Small intestine (tissue), 7 donors: ENCODE results near the gene POLDIP3. TPM values are rescaled to one million over a fixed set of nuclear protein-coding genes. Genes with fewer than 3 reads are reported as not detected.
"Not testable (repeated sequence)": the region's sequence is repeated elsewhere in the genome, so short reads cannot be mapped to it uniquely, and the experiment has no call there.

Experiments
- DNase-seq, 2 donors: peaks; one replicate each; pipeline versions ENCODE4 v3.0.0 to v3.0.0-alpha.2; 2013
- FAIRE-seq: peaks from 2 replicates; lab custom pipeline; 2012; peaks lifted over from hg19 to GRCh38; lab: Jason Lieb, UNC
- H3K27ac ChIP-seq, 3 donors: one replicate each; pipeline ENCODE4 v1.5.1; 2013; ENCODE audit warnings: low read length in 2 of 3, mild to moderate bottlenecking in 2 of 3, control low read depth in 1 of 3, inconsistent platforms in 1 of 3, low read depth in 1 of 3, moderate library complexity in 1 of 3
- H3K27me3 ChIP-seq, 3 donors: one replicate each; pipeline ENCODE4 v1.6.1; 2013; ENCODE audit warnings: low read length in 3 of 3, inconsistent platforms in 1 of 3; ENCODE audit not compliant: control insufficient read depth in 3 of 3, insufficient read depth in 3 of 3
- H3K36me3 ChIP-seq, 3 donors: one replicate each; pipeline ENCODE4 v1.6.1; 2013; ENCODE audit warnings: low read length in 3 of 3, inconsistent platforms in 1 of 3, low read depth in 1 of 3, mild to moderate bottlenecking in 1 of 3, moderate library complexity in 1 of 3; ENCODE audit not compliant: control insufficient read depth in 3 of 3, insufficient read depth in 2 of 3
- H3K4me1 ChIP-seq, 3 donors: one replicate each; pipeline ENCODE4 v1.6.1; 2013; ENCODE audit warnings: low read length in 2 of 3, inconsistent platforms in 1 of 3, low read depth in 1 of 3, mild to moderate bottlenecking in 1 of 3, moderate library complexity in 1 of 3; ENCODE audit not compliant: control insufficient read depth in 3 of 3, insufficient read depth in 2 of 3
- H3K4me3 ChIP-seq, 3 donors: one replicate each; pipeline ENCODE4 v1.5.1; 2013; ENCODE audit warnings: low read length in 3 of 3, control low read depth in 1 of 3, inconsistent platforms in 1 of 3, low read depth in 1 of 3, mild to moderate bottlenecking in 1 of 3, moderate library complexity in 1 of 3
- H3K9me3 ChIP-seq, 2 donors: one replicate each; pipeline ENCODE4 v1.6.1; 2013; ENCODE audit warnings: low read depth in 1 of 2, low read length in 1 of 2; ENCODE audit not compliant: control insufficient read depth in 2 of 2, insufficient read depth in 1 of 2
- WGBS, 3 donors: extraction: QIAGEN DNeasy Blood & Tissue Kit; methylation state at CpG; one replicate each; pipeline ENCODE4 v1.1.7; 2013; 5-methylcytosine and 5-hydroxymethylcytosine counted together
- polyA plus RNA-seq, 4 donors: library from polyadenylated mRNA; stranded (reverse) in 3 of 4; unstranded in 1 of 4; fragments of 200-250 nt in 3 of 4; fragments of 120-200 nt in 1 of 4; gene quantifications; one replicate each; pipeline versions ENCODE4 v1.2.1 to v1.2.3, GENCODE V29; 2013
- donor health status: healthy with polysubstance abuse.
- donor health status: control.
- donor health status: control.
- donor health status: Bipolar disorder and iron deficiency.
- donor health status: healthy.

POLDIP3 gene
- polyA plus RNA-seq, 4 donors, result 23.5 to 58.6 (median 32.4) TPM

- no peak for FAIRE-seq
- DNase-seq, result no peak
- Histone ChIP-seq H3K27ac (no peak overlapping the region), H3K36me3 (peaks cover 0 to 54% (median 6%) of the 10 kb centered on the region in 3 donors), H3K4me1 (peaks cover 0 to 24% (median 0%) of the 10 kb centered on the region in 3 donors), H3K27me3 (no peaks in the 10 kb centered on the region), H3K9me3 (no peaks in the 10 kb centered on the region), H3K4me3 (no peak overlapping the region)
- WGBS, 3 donors, result 92 to 94% (median 93%) methylated on average over 29 to 35 of the region's 35 CpGs
Measured at GRCh38 chr22:42619261-42620063, 4.8 kb upstream of the POLDIP3 start.

GRCh38 chr22:42617155-42617983 is 2.7 kb upstream of the POLDIP3 start:
- FAIRE-seq (no peak), DNase-seq (no peak)
- peaks cover 0 to 41% (median 4%) of the 10 kb centered on the region in 3 donors for H3K36me3 ChIP-seq
- peak overlapping the region in 1 of 3 donors; percentile 32 for H3K27ac ChIP-seq
- whole genome bisulfite sequencing, 3 donors, result 62 to 68% (median 66%) methylated on average over 19 to 20 of the region's 20 CpGs
- H3K4me1 ChIP-seq, result peaks cover 2 to 22% (median 5%) of the 10 kb centered on the region in 3 donors
- H3K27me3 ChIP-seq, result no peaks in the 10 kb centered on the region
- H3K9me3 ChIP-seq, result no peaks in the 10 kb centered on the region
- H3K4me3 ChIP-seq, result no peak overlapping the region

- H3K4me1 ChIP-seq, result peaks cover 2 to 28% (median 13%) of the 10 kb centered on the region in 3 donors
- not testable (repeated sequence) for FAIRE-seq, H3K9me3 ChIP-seq, H3K27me3 ChIP-seq
- peak overlapping the region; percentile 90 to 96 (median 93) for H3K27ac ChIP-seq
- peaks cover 0 to 36% (median 4%) of the 10 kb centered on the region in 3 donors for H3K36me3 ChIP-seq
- WGBS, 3 donors, result 4 to 9% (median 4%) methylated on average over 13 of the region's 13 CpGs
- peak overlapping the region in 2 of 3 donors; percentile 14 to 85 for H3K4me3 ChIP-seq
- DNase-seq, result peak in 1 of 2 donors; percentile 42
Measured at GRCh38 chr22:42615860-42616175, 1.1 kb upstream of the POLDIP3 start.

GRCh38 chr22:42615092-42615859 is 593 bp upstream of the POLDIP3 start:
- FAIRE-seq (peak; percentile 49), DNase-seq (peak; percentile 95 to 96)
- 0% methylated on average over 35 of the region's 35 CpGs for WGBS, 3 donors
- Histone ChIP-seq H3K9me3 (no peaks in the 10 kb centered on the region), H3K27me3 (no peaks in the 10 kb centered on the region), H3K36me3 (peaks cover 0 to 36% (median 4%) of the 10 kb centered on the region in 3 donors), H3K27ac (peak overlapping the region; percentile 90 to 96 (median 93)), H3K4me3 (peak overlapping the region in 2 of 3 donors; percentile 14 to 85), H3K4me1 (peaks cover 2 to 28% (median 13%) of the 10 kb centered on the region in 3 donors)

- Histone ChIP-seq H3K27me3 (no peaks in the 10 kb centered on the region), H3K27ac (peak overlapping the region; percentile 90 to 96 (median 93)), H3K9me3 (no peaks in the 10 kb centered on the region), H3K4me1 (peaks cover 2 to 28% (median 13%) of the 10 kb centered on the region in 3 donors), H3K36me3 (peaks cover 0 to 34% (median 0%) of the 10 kb centered on the region in 3 donors), H3K4me3 (peak overlapping the region; percentile 80 to 90 (median 85))
- no peak for FAIRE-seq
- DNase-seq, result peak in 1 of 2 donors; percentile 25
- WGBS, 3 donors, result 0 to 1% (median 1%) methylated on average over 10 of the region's 10 CpGs
Measured at GRCh38 chr22:42613872-42614301, 796 bp downstream of the POLDIP3 start.

- no peak for FAIRE-seq
- peaks cover 2 to 30% (median 13%) of the 10 kb centered on the region in 3 donors for H3K4me1 ChIP-seq
- H3K27ac ChIP-seq, result no peak overlapping the region
Measured at GRCh38 chr22:42612336-42612735, 2.3 kb downstream of the POLDIP3 start.

GRCh38 chr22:42611051-42611450 is 3.6 kb downstream of the POLDIP3 start:
- Histone ChIP-seq H3K27me3 (no peaks in the 10 kb centered on the region), H3K4me3 (no peak overlapping the region), H3K9me3 (no peaks in the 10 kb centered on the region), H3K36me3 (peaks cover 0 to 52% (median 0%) of the 10 kb centered on the region in 3 donors), H3K4me1 (peaks cover 2 to 24% (median 13%) of the 10 kb centered on the region in 3 donors), H3K27ac (peak overlapping the region in 1 of 3 donors; percentile 48)
- DNase-seq (no peak), FAIRE-seq (no peak)
- 50 to 71% (median 62%) methylated on average over 1 of the region's 1 CpG for WGBS, 3 donors

More at GRCh38 chr22:42612336-42612735, 2.3 kb downstream of the POLDIP3 start:
- Histone ChIP-seq H3K9me3 (no peaks in the 10 kb centered on the region), H3K27me3 (no peaks in the 10 kb centered on the region), H3K36me3 (peaks cover 0 to 41% (median 0%) of the 10 kb centered on the region in 3 donors), H3K4me3 (no peak overlapping the region)
- 65 to 81% (median 79%) methylated on average over 11 of the region's 11 CpGs for WGBS, 3 donors
- no peak for DNase-seq
